GM23338 (cell line): ENCODE measurements around the gene C16orf87. TPM values are rescaled to one million over a fixed set of nuclear protein-coding genes. Genes with fewer than 3 reads are reported as not detected.
A peak's percentile ranks its signal among the peaks of the same experiment; 100 is the strongest.

ENCODE experiments used
- ATAC-seq: fragments of 200-7000 bp; cut with Tn5 transposase; 3 replicates; pipeline ENCODE4 v1.9.1; 2020
- DNase-seq: peaks from one replicate; pipeline ENCODE4 v3.0.0-alpha.2; 2015; ENCODE audit warnings: low spot score
- H2AFZ ChIP-seq: fragments of 200-600 bp; sonication (generic); 2 replicates; pipeline ENCODE4 v1.8.0; 2016; ENCODE audit warnings: antibody characterized with exemption, mild to moderate bottlenecking, moderate library complexity
- H3F3A ChIP-seq: fragments of 200-600 bp; sonication (generic); replicated peaks from 2 replicates; pipeline ENCODE4 v1.8.0; 2017; ENCODE audit warnings: antibody characterized with exemption, mixed run types, low read depth
- H3K27ac ChIP-seq: fragments of 200-600 bp; sonication (generic); 2 replicates; pipeline ENCODE4 v1.6.1; 2016; ENCODE audit warnings: low read depth
- H3K27me3 ChIP-seq: fragments of 200-600 bp; sonication (generic); 2 replicates; pipeline ENCODE4 v1.8.0; 2016; ENCODE audit warnings: mild to moderate bottlenecking, mixed run types, moderate library complexity; ENCODE audit not compliant: insufficient read depth
- H3K36me3 ChIP-seq: fragments of 200-600 bp; sonication (generic); 2 replicates; pipeline ENCODE4 v1.8.0; 2016; ENCODE audit warnings: mild to moderate bottlenecking; ENCODE audit not compliant: insufficient read depth
- H3K4me1 ChIP-seq: fragments of 200-600 bp; sonication (generic); 2 replicates; pipeline ENCODE4 v1.8.0; 2016; ENCODE audit warnings: mild to moderate bottlenecking, moderate library complexity; ENCODE audit not compliant: insufficient read depth
- H3K4me2 ChIP-seq: fragments of 200-600 bp; sonication (generic); 2 replicates; pipeline ENCODE4 v1.7.1; 2017; ENCODE audit warnings: mixed run types
- H3K4me3 ChIP-seq: fragments of 200-600 bp; sonication (generic); 2 replicates; pipeline ENCODE4 v1.6.1; 2016; ENCODE audit warnings: mixed run types
- H3K79me2 ChIP-seq: fragments of 200-600 bp; sonication (generic); replicated peaks from 2 replicates; pipeline ENCODE4 v1.8.0; 2017; ENCODE audit warnings: mild to moderate bottlenecking; ENCODE audit not compliant: insufficient read depth
- H3K9me2 ChIP-seq: fragments of 200-600 bp; sonication (generic); 2 replicates; pipeline ENCODE4 v1.8.0; 2017; ENCODE audit not compliant: insufficient read depth
- H4K20me1 ChIP-seq: fragments of 200-600 bp; sonication (generic); replicated peaks from 2 replicates; pipeline ENCODE4 v1.8.0; 2017; ENCODE audit warnings: mild to moderate bottlenecking; ENCODE audit not compliant: insufficient read depth
- H3K27ac Mint-ChIP-seq: 2 replicates; pipeline ENCODE4 v1.8.0; 2020; ENCODE audit warnings: inconsistent platforms, mild to moderate bottlenecking, moderate library complexity, mixed read lengths
- H3K27me3 Mint-ChIP-seq: 3 replicates; pipeline ENCODE4 v1.8.0; 2022; ENCODE audit warnings: low read depth, mild to moderate bottlenecking, moderate library complexity, mixed read lengths, inconsistent platforms; ENCODE audit not compliant: insufficient read depth, poor library complexity
- H3K36me3 Mint-ChIP-seq: 3 replicates; pipeline ENCODE4 v1.8.0; 2021; ENCODE audit warnings: low read depth, mild to moderate bottlenecking, inconsistent platforms, moderate library complexity, mixed read lengths
- H3K4me1 Mint-ChIP-seq: 3 replicates; pipeline ENCODE4 v1.8.0; 2020; ENCODE audit warnings: mild to moderate bottlenecking, inconsistent platforms, mixed read lengths
- H3K4me3 Mint-ChIP-seq: 3 replicates; pipeline ENCODE4 v1.8.0; 2021; ENCODE audit warnings: moderate library complexity, mild to moderate bottlenecking, inconsistent platforms, mixed read lengths
- H3K9me3 Mint-ChIP-seq: 3 replicates; pipeline ENCODE4 v1.8.0; 2020; ENCODE audit warnings: moderate library complexity, mild to moderate bottlenecking, inconsistent platforms, mixed read lengths
- CREB1 ChIP-seq: fragments of 250-450 bp; sonication (Bioruptor Pico); IDR thresholded peaks from 2 replicates; pipeline ENCODE4 v1.5.0; 2020; ENCODE audit warnings: low read depth, mild to moderate bottlenecking, moderate library complexity
- ETS1 ChIP-seq: IDR thresholded peaks from 2 replicates; pipeline ENCODE4 v1.6.1; 2016; ENCODE audit warnings: antibody characterized with exemption
- EZH2 ChIP-seq: fragments of 200-600 bp; sonication (generic); IDR thresholded peaks from one replicate; pipeline ENCODE4 v1.8.0; 2017; ENCODE audit warnings: antibody characterized with exemption, mild to moderate bottlenecking, low read depth; ENCODE audit not compliant: unreplicated experiment
- EZH2phosphoT487 ChIP-seq: fragments of 200-600 bp; sonication (generic); IDR thresholded peaks from one replicate; pipeline ENCODE4 v1.8.1; 2018; ENCODE audit warnings: antibody characterized with exemption; ENCODE audit not compliant: unreplicated experiment
- JUNB ChIP-seq: IDR thresholded peaks from one replicate; pipeline ENCODE4 v1.6.1; 2016; ENCODE audit warnings: antibody characterized with exemption; ENCODE audit not compliant: unreplicated experiment
- NANOG ChIP-seq: IDR thresholded peaks from 2 replicates; pipeline ENCODE4 v1.6.1; 2016; ENCODE audit warnings: antibody characterized with exemption, borderline replicate concordance
- REST ChIP-seq: IDR thresholded peaks from one replicate; pipeline ENCODE4 v1.6.1; 2018; ENCODE audit warnings: antibody characterized with exemption; ENCODE audit not compliant: unreplicated experiment
- STAT1 ChIP-seq: IDR thresholded peaks from one replicate; pipeline ENCODE4 v1.6.1; 2016; ENCODE audit warnings: antibody characterized with exemption; ENCODE audit not compliant: unreplicated experiment
- ZNF114 ChIP-seq: fragments of 250-450 bp; sonication (Bioruptor Pico); IDR thresholded peaks from 2 replicates; pipeline ENCODE4 v1.5.0; 2020; ENCODE audit warnings: mild to moderate bottlenecking, moderate library complexity
- ZNF331 ChIP-seq: fragments of 250-450 bp; sonication (Bioruptor Pico); IDR thresholded peaks from 2 replicates; pipeline ENCODE4 v1.5.0; 2020; ENCODE audit warnings: low read depth, mild to moderate bottlenecking, moderate library complexity
- ZNF462 ChIP-seq: fragments of 250-450 bp; sonication (Bioruptor Pico); IDR thresholded peaks from 2 replicates; pipeline ENCODE4 v1.5.0; 2020; ENCODE audit warnings: mild to moderate bottlenecking, moderate library complexity
- polyA plus RNA-seq: library from polyadenylated mRNA; unstranded; fragments of >200 nt; fragmentation: Nextera tagmentation; extraction: Ambion mirVana; gene quantifications from 2 replicates; pipeline ENCODE4 v1.2.1, GENCODE V29; 2016
- total RNA-seq: library from RNA; depleted of rRNA; stranded (reverse); fragments of >200 nt; shearing (Covaris generic); gene quantifications from 2 replicates; pipeline ENCODE4 v1.2.3, GENCODE V29; 2014

The C16orf87 gene
- total and polyA plus RNA-seq, 2 experiments from 2014 or later: 23.4 to 46.0 TPM

GRCh38 chr16:46866286-46866685 is 35.3 kb upstream of the C16orf87 start (continued):
- no peak for TF ChIP-seq ZNF462
- no peak for TF ChIP-seq STAT1
- TF ChIP-seq EZH2phosphoT487: no peak
- TF ChIP-seq EZH2: no peak
- TF ChIP-seq CREB1 (CRISPR knock-in tag): no peak
- no peak for TF ChIP-seq ZNF114 (CRISPR knock-in tag)

- H3K4me1 Mint-ChIP-seq: peaks cover 1% of the 10 kb centered on the region; the same call in 2 of the 3 replicates
- peaks cover 3% of the 10 kb centered on the region for H3K27me3 Mint-ChIP-seq
- no peaks in the 10 kb centered on the region for H3K27me3 ChIP-seq
- H2AFZ ChIP-seq: 0 out of 2 replicates have a peak overlapping the region, but pooled peaks have one; percentile 75
- H3K36me3 ChIP-seq: no peaks in the 10 kb centered on the region
- H3K79me2 ChIP-seq: no peaks in the 10 kb centered on the region
- H3K9me2 ChIP-seq: no peaks in the 10 kb centered on the region
- H3K27ac ChIP-seq: no peak overlapping the region
- H3K4me2 ChIP-seq: no peak overlapping the region
- H3K36me3 Mint-ChIP-seq: 0 out of 3 replicates have a peak, but pooled peaks cover 3% of the 10 kb centered on the region
- H3K4me3 ChIP-seq: no peak overlapping the region
- no peaks in the 10 kb centered on the region for H3F3A ChIP-seq
- DNase-seq: no peak
- H3K4me1 ChIP-seq: no peaks in the 10 kb centered on the region
- no peak overlapping the region for H3K27ac Mint-ChIP-seq
- ATAC-seq: no peak
- no peak overlapping the region for H3K4me3 Mint-ChIP-seq
- H4K20me1 ChIP-seq: no peaks in the 10 kb centered on the region
- peaks cover 12% of the 10 kb centered on the region; the same call in 1 of the 3 replicates for H3K9me3 Mint-ChIP-seq
- TF ChIP-seq ETS1 (no peak), EZH2phosphoT487 (no peak), STAT1 (no peak), JUNB (no peak), ZNF331 (no peak), NANOG (no peak), EZH2 (no peak), REST (no peak)
These were observed 31.8 kb upstream of the C16orf87 start for GRCh38 chr16:46862555-46863447.
